ENCODE results near the gene SLC35D1.
"Not testable (repeated sequence)": the region's sequence is repeated elsewhere in the genome, so short reads cannot be mapped to it uniquely, and the experiment has no call there.

SLC35D1 gene

DNA sequence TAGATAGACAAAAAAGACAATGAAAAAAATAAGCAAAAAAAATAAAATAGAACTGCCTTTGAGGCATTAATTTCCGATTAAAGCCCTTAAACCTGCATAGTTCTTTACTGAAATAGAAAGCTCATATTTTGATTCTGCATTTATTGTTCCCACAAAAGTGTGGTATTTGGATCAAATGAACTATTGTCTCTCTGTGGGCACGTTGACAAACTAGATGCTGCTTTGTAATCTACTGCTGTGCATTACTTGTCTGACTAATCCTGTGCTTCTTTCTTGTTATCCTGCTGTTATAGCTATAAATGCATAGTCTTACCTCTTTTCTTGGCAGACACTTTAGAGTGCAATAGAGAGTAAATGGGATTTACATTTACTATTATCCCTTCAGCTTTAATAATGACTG is 31.4 kb upstream of the SLC35D1 start:
- H3K4me3 ChIP-seq (ENCODE audit: low read depth, low read length): no peak overlapping the region
- TF ChIP-seq, protein P1, sequence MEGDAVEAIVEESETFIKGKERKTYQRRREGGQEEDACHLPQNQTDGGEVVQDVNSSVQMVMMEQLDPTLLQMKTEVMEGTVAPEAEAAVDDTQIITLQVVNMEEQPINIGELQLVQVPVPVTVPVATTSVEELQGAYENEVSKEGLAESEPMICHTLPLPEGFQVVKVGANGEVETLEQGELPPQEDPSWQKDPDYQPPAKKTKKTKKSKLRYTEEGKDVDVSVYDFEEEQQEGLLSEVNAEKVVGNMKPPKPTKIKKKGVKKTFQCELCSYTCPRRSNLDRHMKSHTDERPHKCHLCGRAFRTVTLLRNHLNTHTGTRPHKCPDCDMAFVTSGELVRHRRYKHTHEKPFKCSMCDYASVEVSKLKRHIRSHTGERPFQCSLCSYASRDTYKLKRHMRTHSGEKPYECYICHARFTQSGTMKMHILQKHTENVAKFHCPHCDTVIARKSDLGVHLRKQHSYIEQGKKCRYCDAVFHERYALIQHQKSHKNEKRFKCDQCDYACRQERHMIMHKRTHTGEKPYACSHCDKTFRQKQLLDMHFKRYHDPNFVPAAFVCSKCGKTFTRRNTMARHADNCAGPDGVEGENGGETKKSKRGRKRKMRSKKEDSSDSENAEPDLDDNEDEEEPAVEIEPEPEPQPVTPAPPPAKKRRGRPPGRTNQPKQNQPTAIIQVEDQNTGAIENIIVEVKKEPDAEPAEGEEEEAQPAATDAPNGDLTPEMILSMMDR (IDR thresholded peaks at IDR 0.05; ENCODE audit: low read depth, low read length): no peak

DNA sequence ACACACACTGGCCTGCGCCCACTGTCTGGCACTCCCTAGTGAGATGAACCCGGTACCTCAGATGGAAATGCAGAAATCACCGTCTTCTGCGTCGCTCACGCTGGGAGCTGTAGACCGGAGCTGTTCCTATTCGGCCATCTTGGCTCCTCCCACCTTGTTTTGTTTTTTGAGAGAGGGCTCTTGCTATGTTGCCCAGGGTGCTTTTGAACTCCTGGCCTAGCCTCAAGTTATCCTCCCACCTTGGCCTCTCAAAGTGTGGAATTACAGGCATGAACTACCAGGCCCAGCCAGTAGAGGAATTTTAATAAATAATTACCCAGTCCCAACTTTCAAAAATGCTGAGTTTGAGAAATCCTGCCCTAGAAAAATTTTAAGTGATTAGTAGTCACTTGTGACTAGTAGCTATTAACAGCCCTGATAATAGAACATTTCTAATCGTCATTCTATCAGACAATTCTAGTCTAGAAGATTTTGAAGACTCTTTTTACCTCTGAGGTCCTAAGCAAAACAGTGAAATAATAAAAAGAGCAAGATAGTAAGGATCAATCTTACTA is 30.9 kb upstream of the SLC35D1 start:
- no peak overlapping the region for H3K4me3 ChIP-seq (ENCODE audit: low read depth, low read length)
- TF ChIP-seq, protein P1 (IDR thresholded peaks at IDR 0.05; ENCODE audit: low read depth, low read length): no peak

DNA sequence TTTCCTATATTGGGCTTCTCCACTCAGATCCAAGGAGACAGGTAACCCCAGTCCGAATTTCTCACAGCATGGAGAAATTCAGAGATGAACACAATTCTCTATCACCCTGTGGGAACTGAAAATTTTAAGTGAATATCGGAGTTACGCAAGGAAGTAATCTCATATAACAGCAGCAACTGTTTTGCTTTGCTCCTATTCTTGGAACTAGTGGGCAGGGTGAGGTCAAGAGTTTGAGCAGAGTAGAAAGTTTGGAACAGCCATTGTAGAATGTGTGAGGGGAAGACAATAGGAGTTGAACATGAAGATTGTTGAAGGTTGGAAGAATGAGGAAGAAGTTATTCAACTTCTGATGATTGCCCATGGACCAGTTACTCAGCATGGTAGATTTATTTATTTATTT is 24.3 kb upstream of the SLC35D1 start:
- H3K4me3 ChIP-seq (ENCODE audit: low read depth, low read length): no peak overlapping the region
- TF ChIP-seq, protein P1 (IDR thresholded peaks at IDR 0.05; ENCODE audit: low read depth, low read length): no peak

DNA sequence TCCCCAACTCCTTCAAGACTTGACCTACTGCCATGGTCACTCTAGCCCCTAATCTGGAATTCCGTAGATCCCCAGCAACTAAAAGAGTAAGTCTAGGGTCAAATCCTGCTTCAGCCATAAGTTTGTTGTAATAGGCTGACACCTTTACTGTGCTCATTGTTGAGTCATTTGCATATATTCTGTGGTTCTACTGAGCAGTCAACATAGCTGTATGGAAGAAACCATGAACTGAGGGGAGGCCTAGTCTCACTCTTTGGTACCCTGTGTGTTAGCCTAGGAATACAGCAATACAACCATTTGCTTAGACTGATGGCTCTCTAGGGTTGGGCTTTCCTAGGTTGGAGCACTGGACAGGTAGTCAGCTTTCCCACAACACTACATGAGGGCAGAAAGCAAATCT is 23.6 kb upstream of the SLC35D1 start:
- TF ChIP-seq, protein P1 (IDR thresholded peaks at IDR 0.05; ENCODE audit: low read depth, low read length): no peak
- no peak overlapping the region for H3K4me3 ChIP-seq (ENCODE audit: low read depth, low read length)

DNA sequence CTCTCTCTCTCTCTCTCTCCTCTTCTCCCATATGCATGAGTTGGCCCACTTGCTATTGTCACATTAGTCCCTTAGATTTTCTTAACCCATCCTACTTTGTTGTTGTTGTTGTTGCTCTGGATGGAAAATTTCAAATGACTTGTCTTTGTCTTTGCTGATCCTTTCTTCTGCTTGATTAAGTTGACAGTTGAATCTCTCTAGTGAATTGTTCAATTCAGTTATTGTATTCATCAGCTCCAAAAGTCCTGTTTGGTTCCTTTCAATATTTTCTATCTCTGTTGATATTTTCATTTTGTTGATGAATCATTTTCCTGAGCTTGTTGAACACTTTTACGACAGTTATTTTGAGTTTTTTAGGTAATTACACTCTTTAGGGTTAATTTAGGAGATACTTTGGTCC is 18.8 kb upstream of the SLC35D1 start:
- TF ChIP-seq, protein P1 (IDR thresholded peaks at IDR 0.05; ENCODE audit: low read depth, low read length): no peak
- no peak overlapping the region for H3K4me3 ChIP-seq (ENCODE audit: low read depth, low read length)

DNA sequence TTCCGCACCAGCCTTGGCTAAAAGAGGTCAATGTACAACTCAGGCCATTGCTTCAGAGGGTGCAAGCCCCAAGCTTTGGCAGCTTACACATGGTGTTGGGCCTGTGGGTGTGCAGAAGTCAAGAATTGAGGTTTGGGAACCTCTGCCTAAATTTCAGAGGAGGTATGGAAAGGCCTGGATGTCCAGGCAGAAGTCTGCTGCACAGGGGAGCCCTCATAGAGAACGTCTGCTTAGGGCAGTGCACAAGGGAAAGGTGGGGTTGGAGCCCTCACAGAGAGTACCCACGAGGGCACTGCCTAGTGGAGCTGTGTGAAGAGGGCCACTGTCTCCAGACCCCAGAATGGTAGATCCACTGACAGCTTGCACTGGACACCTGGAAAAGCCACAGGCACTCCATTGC is 13.7 kb upstream of the SLC35D1 start:
- H3K4me3 ChIP-seq (ENCODE audit: low read depth, low read length): not testable (repeated sequence)

DNA sequence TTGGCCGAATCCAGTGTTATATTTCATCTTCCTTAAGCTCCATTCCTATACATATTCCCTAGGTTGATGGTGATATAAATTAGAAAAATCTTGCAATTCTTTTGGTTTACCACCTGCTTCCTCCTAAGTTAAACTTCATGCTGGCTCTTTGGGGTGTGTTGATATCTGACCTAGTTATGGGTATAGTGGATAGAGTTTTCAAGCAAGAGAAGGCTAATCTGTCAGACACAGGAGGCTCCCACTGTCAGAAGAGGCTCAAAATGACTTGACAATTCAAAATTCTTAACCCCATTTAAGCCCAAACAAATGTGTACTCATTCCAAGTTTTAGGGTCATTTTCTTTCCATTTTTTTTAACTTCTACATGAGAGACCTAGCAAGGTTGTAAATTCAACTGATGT is 8.5 kb upstream of the SLC35D1 start:
- TF ChIP-seq, protein P1 (IDR thresholded peaks at IDR 0.05; ENCODE audit: low read depth, low read length): no peak
- no peak overlapping the region for H3K4me3 ChIP-seq (ENCODE audit: low read depth, low read length)

DNA sequence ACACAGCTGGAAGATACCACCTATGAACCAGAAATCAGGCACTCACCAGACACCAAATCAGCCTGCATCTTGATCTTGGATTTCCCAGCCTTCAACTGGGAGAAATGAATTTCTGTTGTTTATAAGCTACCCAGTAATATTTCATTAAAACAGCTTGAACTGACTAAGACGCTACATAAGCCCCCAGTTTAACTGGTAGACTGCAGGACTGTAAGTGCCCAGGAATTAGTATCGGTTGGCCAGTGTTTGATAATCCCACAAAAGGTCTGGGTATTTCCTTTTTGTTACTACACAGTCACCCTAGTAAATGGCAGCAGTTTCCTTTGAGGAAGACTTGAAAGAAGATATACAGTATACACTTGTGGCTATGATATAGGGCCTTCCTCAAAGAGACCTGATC is 7.3 kb upstream of the SLC35D1 start:
- H3K4me3 ChIP-seq (ENCODE audit: low read depth, low read length): no peak overlapping the region
- TF ChIP-seq, protein P1 (IDR thresholded peaks at IDR 0.05; ENCODE audit: low read depth, low read length): no peak
